Mucosa of rectum (tissue), 2 donors: Measurements from ENCODE around the gene SCNN1B.
A peak's percentile ranks its signal among the peaks of the same experiment; 100 is the strongest.
"Not testable (repeated sequence)": the region's sequence is repeated elsewhere in the genome, so short reads cannot be mapped to it uniquely, and the experiment has no call there.

ENCODE experiments used
- H3K27ac ChIP-seq, 2 donors: one replicate each; pipeline ENCODE4 v1.7.0; 2013; ENCODE audit warnings: inconsistent platforms in 2 of 2, low read depth in 2 of 2, low read length in 2 of 2
- H3K27me3 ChIP-seq, 2 donors: one replicate each; pipeline ENCODE4 v1.7.0; 2013; ENCODE audit warnings: low read length in 2 of 2; ENCODE audit not compliant: control insufficient read depth in 2 of 2, insufficient read depth in 2 of 2
- H3K36me3 ChIP-seq, 2 donors: one replicate each; pipeline ENCODE4 v1.7.0; 2013; ENCODE audit warnings: low read length in 2 of 2; ENCODE audit not compliant: control insufficient read depth in 2 of 2, insufficient read depth in 2 of 2
- H3K4me1 ChIP-seq, 2 donors: one replicate each; pipeline ENCODE4 v1.7.0; 2013; ENCODE audit warnings: low read length in 2 of 2, mild to moderate bottlenecking in 1 of 2; ENCODE audit not compliant: control insufficient read depth in 2 of 2, insufficient read depth in 2 of 2
- H3K4me3 ChIP-seq, 2 donors: one replicate each; pipeline ENCODE4 v1.7.0; 2013; ENCODE audit warnings: low read length in 2 of 2
- H3K9ac ChIP-seq, 2 donors: one replicate each; pipeline ENCODE4 v1.7.0; 2013; ENCODE audit warnings: low read length in 2 of 2, low read depth in 1 of 2, mild to moderate bottlenecking in 1 of 2
- H3K9me3 ChIP-seq, 2 donors: one replicate each; pipeline ENCODE4 v1.7.0; 2013; ENCODE audit warnings: low read length in 2 of 2; ENCODE audit not compliant: control insufficient read depth in 2 of 2
- donor health status: healthy.
- donor health status: Normal muscosa, but diverticular disease.

Gene SCNN1B

GRCh38 chr16:23362460-23363317 is 60.6 kb downstream of the SCNN1B start:
- Histone ChIP-seq H3K27me3 (no peaks in the 10 kb centered on the region), H3K36me3 (peaks cover 0 to 5% of the 10 kb centered on the region in 2 donors), H3K27ac (peak overlapping the region; percentile 87 to 92), H3K9ac (peak overlapping the region in 1 of 2 donors; percentile 68), H3K9me3 (no peaks in the 10 kb centered on the region), H3K4me1 (peaks cover 20 to 36% of the 10 kb centered on the region in 2 donors), H3K4me3 (no peak overlapping the region)

GRCh38 chr16:23365602-23366240 is 63.6 kb downstream of the SCNN1B start:
- H3K9ac ChIP-seq: no peak overlapping the region
- H3K4me3 ChIP-seq: no peak overlapping the region
- peaks cover 0 to 8% of the 10 kb centered on the region in 2 donors for H3K36me3 ChIP-seq
- peak overlapping the region in 1 of 2 donors; percentile 64 for H3K27ac ChIP-seq
- no peaks in the 10 kb centered on the region for H3K27me3 ChIP-seq
- H3K4me1 ChIP-seq: peaks cover 16 to 31% of the 10 kb centered on the region in 2 donors
- no peaks in the 10 kb centered on the region for H3K9me3 ChIP-seq

DNA sequence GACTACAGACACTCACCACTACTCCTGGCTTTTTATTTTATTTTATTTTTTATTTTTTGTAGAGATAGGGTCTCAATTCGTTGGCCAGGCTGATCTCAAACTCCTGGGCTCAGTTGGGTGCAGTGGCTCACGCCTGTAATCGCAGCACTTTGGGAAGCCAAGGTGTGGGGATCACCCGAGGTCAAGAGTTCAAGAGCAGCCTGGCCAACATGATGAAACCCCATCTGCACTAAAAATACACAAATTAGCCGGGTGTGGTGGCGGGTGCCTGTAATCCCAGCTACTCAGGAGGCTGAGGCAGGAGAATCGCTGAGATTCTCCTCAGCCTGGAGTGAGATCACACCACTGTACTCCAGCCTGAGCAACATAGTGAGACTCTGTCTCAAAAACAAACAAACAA is 64.2 kb downstream of the SCNN1B start:
- H3K36me3 ChIP-seq, H3K9me3 ChIP-seq, H3K27me3 ChIP-seq, H3K9ac ChIP-seq, H3K4me3 ChIP-seq: not testable (repeated sequence)
- H3K27ac ChIP-seq: peak overlapping the region in 1 of 2 donors; percentile 64
- peaks cover 16 to 28% of the 10 kb centered on the region in 2 donors for H3K4me1 ChIP-seq

DNA sequence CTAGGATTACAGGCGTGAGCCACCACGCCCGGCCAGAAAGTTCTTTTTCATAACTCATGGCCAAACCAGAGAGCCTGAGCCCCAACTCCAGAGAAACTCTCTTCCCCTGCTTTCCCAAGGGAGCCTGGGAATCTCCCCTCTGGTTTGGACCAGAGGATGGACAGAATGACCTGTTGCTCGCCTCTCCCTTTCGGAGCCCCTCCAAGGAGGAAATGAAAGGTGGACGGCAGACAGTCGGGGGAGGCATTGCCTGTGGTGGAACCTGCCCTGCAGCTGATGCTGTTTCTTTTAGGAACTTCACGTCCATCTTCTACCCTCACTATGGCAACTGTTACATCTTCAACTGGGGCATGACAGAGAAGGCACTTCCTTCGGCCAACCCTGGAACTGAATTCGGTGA is 65.5 kb downstream of the SCNN1B start:
- H3K4me1 ChIP-seq: peaks cover 10 to 18% of the 10 kb centered on the region in 2 donors
- peaks cover 0 to 9% of the 10 kb centered on the region in 2 donors for H3K36me3 ChIP-seq
- H3K27me3 ChIP-seq: no peaks in the 10 kb centered on the region
- no peaks in the 10 kb centered on the region for H3K9me3 ChIP-seq
- no peak overlapping the region for H3K4me3 ChIP-seq
- H3K9ac ChIP-seq: no peak overlapping the region
- no peak overlapping the region for H3K27ac ChIP-seq

DNA sequence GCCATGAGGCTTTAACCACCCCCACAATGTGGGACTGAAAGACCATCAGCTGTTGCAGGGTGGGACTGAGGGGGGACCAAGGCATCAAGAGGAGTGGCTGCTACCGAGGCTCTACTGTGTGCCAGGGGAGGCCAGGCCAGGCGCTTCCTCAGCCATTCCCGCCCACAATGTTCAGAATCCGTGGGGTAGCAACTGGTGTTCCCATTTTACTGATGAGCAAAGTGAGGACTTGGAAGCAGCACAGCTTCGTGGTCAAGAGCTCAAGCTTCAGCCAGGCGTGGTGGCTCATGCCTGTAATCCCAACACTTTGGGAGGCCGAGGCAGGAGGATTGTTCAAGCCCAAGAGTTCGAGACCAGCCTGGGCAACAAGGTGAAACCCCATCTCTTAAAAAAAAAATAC is 65.9 kb downstream of the SCNN1B start:
- H3K27ac ChIP-seq: no peak overlapping the region
- no peak overlapping the region for H3K9ac ChIP-seq
- no peaks in the 10 kb centered on the region for H3K9me3 ChIP-seq
- no peak overlapping the region for H3K4me3 ChIP-seq
- peaks cover 0 to 9% of the 10 kb centered on the region in 2 donors for H3K36me3 ChIP-seq
- peaks cover 6 to 15% of the 10 kb centered on the region in 2 donors for H3K4me1 ChIP-seq
- H3K27me3 ChIP-seq: no peaks in the 10 kb centered on the region

DNA sequence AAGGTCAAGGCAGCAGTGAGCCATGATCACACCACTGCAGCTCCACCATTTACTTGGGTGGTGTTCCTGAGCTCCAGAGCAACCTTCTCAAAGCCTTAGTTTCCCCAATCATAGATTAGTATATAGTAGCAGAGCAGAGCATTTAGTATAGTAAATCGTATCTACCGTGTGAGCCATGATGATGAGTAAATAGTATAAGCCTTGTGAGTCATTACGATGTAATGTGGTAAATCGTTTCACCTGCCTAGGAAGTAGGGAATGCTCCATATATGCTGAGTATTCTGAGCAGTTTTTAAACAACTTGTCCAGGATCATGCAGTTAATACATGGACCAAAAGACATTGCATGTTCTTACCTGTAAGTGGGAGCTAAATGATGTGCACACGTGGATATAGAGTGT is 66.4 kb downstream of the SCNN1B start:
- peaks cover 0 to 9% of the 10 kb centered on the region in 2 donors for H3K36me3 ChIP-seq
- H3K9me3 ChIP-seq: no peaks in the 10 kb centered on the region
- no peak overlapping the region for H3K27ac ChIP-seq
- H3K9ac ChIP-seq: no peak overlapping the region
- H3K4me3 ChIP-seq: no peak overlapping the region
- H3K27me3 ChIP-seq: no peaks in the 10 kb centered on the region
- peaks cover under 1 to 10% of the 10 kb centered on the region in 2 donors for H3K4me1 ChIP-seq

- Histone ChIP-seq H3K27ac (no peak overlapping the region), H3K4me1 (peaks cover 0 to 5% of the 10 kb centered on the region in 2 donors), H3K9ac (peak overlapping the region in 1 of 2 donors; percentile 23), H3K27me3 (no peaks in the 10 kb centered on the region), H3K36me3 (peaks cover 0 to 9% of the 10 kb centered on the region in 2 donors), H3K9me3 (no peaks in the 10 kb centered on the region), H3K4me3 (no peak overlapping the region)
Measured at GRCh38 chr16:23369416-23369815, 67.3 kb downstream of the SCNN1B start.

- Histone ChIP-seq H3K4me3 (no peak overlapping the region), H3K27ac (no peak overlapping the region), H3K27me3 (no peaks in the 10 kb centered on the region), H3K4me1 (no peaks in the 10 kb centered on the region), H3K36me3 (peaks cover 0 to 17% of the 10 kb centered on the region in 2 donors), H3K9me3 (no peaks in the 10 kb centered on the region), H3K9ac (no peak overlapping the region)
Measured at GRCh38 chr16:23371368-23371767, 69.3 kb downstream of the SCNN1B start.

DNA sequence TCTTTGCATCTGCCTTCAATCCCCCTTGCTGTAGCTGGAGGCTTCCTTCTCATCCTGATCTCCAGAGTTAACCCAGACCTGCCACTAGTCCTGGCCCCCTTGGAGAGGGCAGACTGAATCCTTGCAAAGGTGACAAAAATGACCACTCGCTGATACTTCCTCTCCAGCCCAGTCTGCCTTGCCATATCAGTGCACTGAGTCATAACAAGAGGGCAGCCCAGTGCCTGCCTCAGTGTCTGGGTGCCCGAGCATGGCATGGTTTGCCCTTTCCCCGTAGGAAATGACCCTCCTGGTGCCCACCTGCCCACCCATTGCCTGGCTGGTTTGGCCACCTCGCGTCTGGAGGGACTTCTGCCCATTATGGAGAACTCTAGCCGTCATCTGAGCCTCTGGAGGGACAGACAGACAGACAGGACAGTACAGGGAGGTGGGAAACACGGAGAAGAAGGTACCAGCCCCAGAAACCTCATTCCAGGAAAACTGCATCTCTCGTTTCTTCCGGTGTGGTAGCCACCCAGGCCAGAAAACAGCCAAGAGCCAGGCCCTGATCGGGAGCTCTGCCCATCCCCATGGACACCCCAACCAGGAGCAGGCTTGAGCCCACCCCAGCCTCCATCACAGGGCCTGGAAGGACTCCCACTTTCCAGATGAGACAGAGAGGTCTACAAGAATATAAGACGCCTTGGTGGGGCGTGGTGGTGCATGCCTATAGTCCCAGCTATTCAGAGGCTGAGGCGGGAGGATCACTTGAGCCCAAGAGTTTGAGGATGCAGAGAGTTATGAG is 71.5 kb downstream of the SCNN1B start:
- Histone ChIP-seq H3K27ac (no peak overlapping the region), H3K36me3 (peaks cover 0 to 12% of the 10 kb centered on the region in 2 donors), H3K27me3 (no peaks in the 10 kb centered on the region), H3K4me3 (no peak overlapping the region), H3K9me3 (no peaks in the 10 kb centered on the region), H3K4me1 (no peaks in the 10 kb centered on the region), H3K9ac (no peak overlapping the region)
